A673 (cell line): ENCODE data around the gene NHS.

Source experiments
- CTCF ChIP-seq: fragments of 300-800, 200-600 bp; sonication (generic); conservative IDR thresholded peaks from 2 replicates; pipeline ENCODE4 v1.5.1; 2017; ENCODE audit warnings: low read depth, mild to moderate bottlenecking, antibody characterized with exemption, low read length, moderate library complexity, mixed read lengths
- EZH2 ChIP-seq: fragments of 200-600 bp; sonication (generic); IDR thresholded peaks from 2 replicates; pipeline ENCODE4 v1.6.1; 2017; ENCODE audit warnings: borderline replicate concordance, low read depth, mild to moderate bottlenecking, mixed read lengths, antibody characterized with exemption, low read length; ENCODE audit not compliant: poor library complexity, severe bottlenecking

GRCh38 chrX:17525762-17526555 lies 151.0 kb downstream of the NHS start:
- TF ChIP-seq CTCF, result no peak
- no peak for TF ChIP-seq EZH2
